GM12878 (cell line): ENCODE measurements around the gene CPVL.

ENCODE experiments used
- EP300 ChIP-seq, 2 experiments: fragments of 150-350 bp in 1 of 2; IDR thresholded peaks; 2 replicates each; pipeline ENCODE4 v1.6.1; 2011 to 2012; ENCODE audit warnings: low read depth in 2 of 2, low read length in 2 of 2, borderline replicate concordance in 1 of 2, improper control_type of control experiment in 1 of 2, inconsistent platforms in 1 of 2; ENCODE audit not compliant: control insufficient read depth in 1 of 2
- STAT1 ChIP-seq: fragments of 450-650 bp; conservative IDR thresholded peaks from 2 replicates; pipeline ENCODE4 v1.6.1; 2014; ENCODE audit warnings: antibody characterized with exemption, mild to moderate bottlenecking

- TF ChIP-seq STAT1, result no peak
- TF ChIP-seq EP300 (IDR thresholded peaks at IDR 0.05; ENCODE audit: borderline replicate concordance in 1 of 2, control insufficient read depth in 1 of 2, low read depth in 2 of 2, low read length in 2 of 2), result no peak
Observed at GRCh38 chr7:29078311-29079260, 67.8 kb downstream of the CPVL start.
